ENCODE measurements around the gene C10orf95. TPM values are rescaled to one million over a fixed set of nuclear protein-coding genes. Genes with fewer than 3 reads are reported as not detected.

The C10orf95 gene
- total and polyA plus RNA-seq, 2 of the 13 experiments (the other 11 are each of a cell fraction or from before 2014, with no cell fraction given): 0.05 to 0.07 TPM

- TF ChIP-seq POGZ (CRISPR knock-in tag; IDR thresholded peaks at IDR 0.05) (no peak), ATAD3A (CRISPR knock-in tag; IDR thresholded peaks at IDR 0.05) (0 out of 2 replicates have a peak, but pooled peaks have one; percentile 33), ZNF839 (CRISPR knock-in tag; IDR thresholded peaks at IDR 0.05; ENCODE audit: borderline replicate concordance) (peak; percentile 63; the same call in 1 of the 2 replicates), ZNF670 (CRISPR knock-in tag; IDR thresholded peaks at IDR 0.05; ENCODE audit: borderline replicate concordance) (no peak), ZNF512 (CRISPR knock-in tag; IDR thresholded peaks at IDR 0.05) (no peak), ZNF432 (CRISPR knock-in tag; IDR thresholded peaks at IDR 0.05; ENCODE audit: borderline replicate concordance) (no peak), BATF2 (CRISPR knock-in tag; IDR thresholded peaks at IDR 0.05) (0 out of 2 replicates have a peak, but pooled peaks have one; percentile 50), EZH2 (conservative IDR thresholded peaks at IDR 0.05; ENCODE audit: low read depth, low read length) (no peak), ARHGAP35 (CRISPR knock-in tag; IDR thresholded peaks at IDR 0.05; ENCODE audit: borderline replicate concordance) (no peak), NR2C2 (CRISPR knock-in tag; IDR thresholded peaks at IDR 0.05; ENCODE audit: borderline replicate concordance) (peak; percentile 45; the same call in 1 of the 2 replicates), NR3C1 (CRISPR knock-in tag; IDR thresholded peaks at IDR 0.05) (no peak), HNRNPLL (IDR thresholded peaks at IDR 0.05; ENCODE audit: low read depth, low read length, poor library complexity, severe bottlenecking) (peak; percentile 67), TRAFD1 (CRISPR knock-in tag; IDR thresholded peaks at IDR 0.05; ENCODE audit: borderline replicate concordance) (no peak), STAT6 (CRISPR knock-in tag; IDR thresholded peaks at IDR 0.05; ENCODE audit: borderline replicate concordance) (no peak), ISX (CRISPR knock-in tag; conservative IDR thresholded peaks at IDR 0.05) (no peak), NR2F1 (CRISPR knock-in tag; IDR thresholded peaks at IDR 0.05) (no peak), ZBTB4 (CRISPR knock-in tag; IDR thresholded peaks at IDR 0.05; ENCODE audit: borderline replicate concordance) (no peak), MXI1 (IDR thresholded peaks at IDR 0.05; ENCODE audit: borderline replicate concordance, low read depth, low read length) (peak; percentile 87; the same call in 1 of the 3 replicates)
Measured at GRCh38 chr10:102450374-102451104, 804 bp downstream of the C10orf95 start (continued).
